GM12878 (cell line): ENCODE results near the gene KIF24. TPM values are rescaled to one million over a fixed set of nuclear protein-coding genes. Genes with fewer than 3 reads are reported as not detected.

ENCODE experiments used
- ATAC-seq: fragments of 200-7000 bp; cut with Tn5 transposase; 3 replicates; pipeline ENCODE4 v1.9.1; 2020; ENCODE audit warnings: mild to moderate bottlenecking, moderate library complexity
- BruUV-seq: library from RNA; stranded (reverse); fragments of 400-500 nt; replicated peaks from 2 replicates; lab custom pipeline; 2021; lab: Mats Ljungman, UMichigan
- CTCF ChIA-PET: fragments of 300-600 bp; sonication (Branson Sonifier 250); formaldehyde crosslinking; extraction: SDS; loops from one replicate; lab custom pipeline; 2021; ENCODE audit warnings: inconsistent platforms; lab: Yijun Ruan, JAX
- POLR2A ChIA-PET: fragments of 350-600 bp; formaldehyde crosslinking; extraction: SDS; loops from one replicate; lab custom pipeline; 2021; ENCODE audit warnings: inconsistent platforms; lab: Charles Lee
- RAD21 ChIA-PET: fragments of 300-600 bp; sonication (Branson Sonifier 250); formaldehyde crosslinking; loops from one replicate; lab custom pipeline; 2023; ENCODE audit warnings: antibody characterized with exemption; ENCODE audit not compliant: unreplicated experiment; lab: Charles Lee
- SMC1A ChIA-PET: fragments of 300-600 bp; sonication (Branson Sonifier 250); formaldehyde crosslinking; loops from one replicate; lab custom pipeline; 2023; ENCODE audit not compliant: unreplicated experiment, uncharacterized antibody; lab: Charles Lee
- DNase-seq: peaks from one replicate; pipeline ENCODE4 v3.0.0-alpha.2; 2011; ENCODE audit warnings: low read depth, low spot score
- FAIRE-seq: peaks from 3 replicates; lab custom pipeline; 2011; peaks lifted over from hg19 to GRCh38; lab: Jason Lieb, UNC
- H2AFZ ChIP-seq: 2 replicates; pipeline ENCODE4 v1.6.0; 2011; ENCODE audit warnings: low read depth, low read length, control low read depth; ENCODE audit not compliant: control insufficient read depth
- H3K27ac ChIP-seq: 2 replicates; pipeline ENCODE4 v1.5.1; 2011; ENCODE audit warnings: control low read depth; ENCODE audit not compliant: control insufficient read depth, insufficient read depth
- H3K27me3 ChIP-seq, 2 experiments: replicated peaks in 1 of 2; 2 replicates each; pipeline versions ENCODE4 v1.6.0 to v1.6.1; 2011; ENCODE audit warnings: low read length in 1 of 2; ENCODE audit not compliant: control insufficient read depth in 2 of 2, insufficient read depth in 2 of 2
- H3K36me3 ChIP-seq, 2 experiments: 2 replicates each; pipeline ENCODE4 v1.5.1; 2011; ENCODE audit warnings: low read length in 1 of 2; ENCODE audit not compliant: control insufficient read depth in 2 of 2, insufficient read depth in 2 of 2
- H3K4me1 ChIP-seq: 2 replicates; pipeline ENCODE4 v1.6.1; 2011; ENCODE audit warnings: mild to moderate bottlenecking, low read length, moderate library complexity, mixed read lengths; ENCODE audit not compliant: control insufficient read depth, insufficient read depth
- H3K4me2 ChIP-seq: 2 replicates; pipeline ENCODE4 v1.6.0; 2011; ENCODE audit warnings: control low read depth; ENCODE audit not compliant: control insufficient read depth, insufficient read depth
- H3K4me3 ChIP-seq: fragments of 200-600 bp; sonication (generic); 2 replicates; pipeline ENCODE4 v1.5.1; 2016
- H3K79me2 ChIP-seq: 2 replicates; pipeline ENCODE4 v1.6.0; 2011; ENCODE audit warnings: low read length; ENCODE audit not compliant: control insufficient read depth, insufficient read depth
- H3K9ac ChIP-seq: 2 replicates; pipeline ENCODE4 v1.8.0; 2011; ENCODE audit warnings: low read length, control low read depth, mixed read lengths; ENCODE audit not compliant: control insufficient read depth, insufficient read depth
- H3K9me3 ChIP-seq: replicated peaks from 3 replicates; pipeline ENCODE4 v1.5.1; 2011; ENCODE audit warnings: mild to moderate bottlenecking, low read length; ENCODE audit not compliant: control insufficient read depth, insufficient read depth
- H4K20me1 ChIP-seq: 2 replicates; pipeline ENCODE4 v1.6.0; 2011; ENCODE audit not compliant: control insufficient read depth, insufficient read depth
- ASH2L ChIP-seq: fragments of 300-600, 200-600 bp; sonication (generic); IDR thresholded peaks from 2 replicates; pipeline ENCODE4 v1.6.1; 2017; ENCODE audit warnings: low read depth, mild to moderate bottlenecking, borderline replicate concordance
- ATF3 ChIP-seq: IDR thresholded peaks from 2 replicates; pipeline ENCODE4 v1.6.1; 2011; ENCODE audit warnings: low read depth, mild to moderate bottlenecking, low read length, moderate library complexity, borderline replicate concordance; ENCODE audit errors: extremely low read depth
- BMI1 ChIP-seq: fragments of 450-650 bp; IDR thresholded peaks from 2 replicates; pipeline ENCODE4 v1.6.1; 2016; ENCODE audit warnings: mild to moderate bottlenecking, moderate library complexity, borderline replicate concordance
- CBFB ChIP-seq: IDR thresholded peaks from 2 replicates; pipeline ENCODE4 v1.6.1; 2016; ENCODE audit warnings: antibody characterized with exemption, low read depth
- CREM ChIP-seq: IDR thresholded peaks from 2 replicates; pipeline ENCODE4 v1.6.1; 2014; ENCODE audit warnings: antibody characterized with exemption, low read depth
- DPF2 ChIP-seq: fragments of 450-650 bp; IDR thresholded peaks from 2 replicates; pipeline ENCODE4 v1.6.1; 2017; ENCODE audit warnings: mild to moderate bottlenecking
- ELK1 ChIP-seq: IDR thresholded peaks from 2 replicates; pipeline ENCODE4 v1.6.1; 2012; ENCODE audit warnings: low read depth, low read length, improper control_type of control experiment
- ETV6 ChIP-seq, 2 experiments: fragments of 450-650 bp in 1 of 2; IDR thresholded peaks in 1 of 2; conservative IDR thresholded peaks in 1 of 2; 2 replicates each; pipeline ENCODE4 v1.6.1; 2014; ENCODE audit warnings: antibody characterized with exemption in 1 of 2, borderline replicate concordance in 1 of 2, low read depth in 1 of 2, mild to moderate bottlenecking in 1 of 2, moderate library complexity in 1 of 2
- EZH2 ChIP-seq: IDR thresholded peaks from 2 replicates; pipeline ENCODE4 v1.6.1; 2012; ENCODE audit warnings: low read depth, mild to moderate bottlenecking, control low read depth, inconsistent platforms, low read length, borderline replicate concordance; ENCODE audit not compliant: control insufficient read depth
- FOS ChIP-seq: IDR thresholded peaks from 3 replicates; pipeline ENCODE4 v1.6.1; 2011; ENCODE audit warnings: borderline replicate concordance; ENCODE audit not compliant: insufficient read length; ENCODE audit errors: extremely low read depth
- HDAC2 ChIP-seq: fragments of 200-600 bp; sonication (generic); IDR thresholded peaks from 2 replicates; pipeline ENCODE4 v1.6.1; 2017
- JUNB ChIP-seq: IDR thresholded peaks from 2 replicates; pipeline ENCODE4 v1.6.1; 2016; ENCODE audit warnings: antibody characterized with exemption, mild to moderate bottlenecking
- JUND ChIP-seq: IDR thresholded peaks from 2 replicates; pipeline ENCODE4 v1.6.1; 2012; ENCODE audit warnings: low read depth, mild to moderate bottlenecking, low read length, improper control_type of control experiment, moderate library complexity
- NBN ChIP-seq: fragments of 450-650 bp; IDR thresholded peaks from 2 replicates; pipeline ENCODE4 v1.6.1; 2016
- RAD51 ChIP-seq: fragments of 450-650 bp; IDR thresholded peaks from 2 replicates; pipeline ENCODE4 v1.6.1; 2016; ENCODE audit warnings: moderate library complexity, mild to moderate bottlenecking, inconsistent platforms
- STAT1 ChIP-seq: fragments of 450-650 bp; conservative IDR thresholded peaks from 2 replicates; pipeline ENCODE4 v1.6.1; 2014; ENCODE audit warnings: antibody characterized with exemption, mild to moderate bottlenecking
- TAF1 ChIP-seq: IDR thresholded peaks from 2 replicates; pipeline ENCODE4 v1.6.1; 2011; ENCODE audit warnings: mild to moderate bottlenecking, low read depth, low read length, borderline replicate concordance
- ZNF24 ChIP-seq: fragments of 450-650 bp; IDR thresholded peaks from 2 replicates; pipeline ENCODE4 v1.6.1; 2017; ENCODE audit warnings: antibody characterized with exemption, mild to moderate bottlenecking
- ZNF384 ChIP-seq: IDR thresholded peaks from 2 replicates; pipeline ENCODE4 v1.6.1; 2012; ENCODE audit warnings: low read depth, mild to moderate bottlenecking, low read length, improper control_type of control experiment, borderline replicate concordance
- WGBS: methylation state at CpG from one replicate; pipeline ENCODE4 v1.1.6; 2016; ENCODE audit warnings: low lambda C conversion rate; ENCODE audit not compliant: insufficient replicate concordance, insufficient coverage; ENCODE audit errors: missing lambda C conversion rate; 5-methylcytosine and 5-hydroxymethylcytosine counted together
- in situ Hi-C: fragments of 300-500 bp; cut with MboI; formaldehyde crosslinking; loops from 9 replicates; pipeline ENCODE4 v1.14.3; 2018; ENCODE audit warnings: mixed read lengths
- intact Hi-C: fragments of 100-400 bp; cut with micrococcal nuclease; formaldehyde crosslinking; loops from one replicate; pipeline ENCODE4 v1.14.2; 2022; ENCODE audit not compliant: unreplicated experiment
- polyA plus RNA-seq, 11 experiments: library from polyadenylated mRNA; depleted of rRNA in 4 of 11; unstranded in 6 of 11; stranded (reverse) in 5 of 11; fragments of >200 nt; fragmentation: Nextera tagmentation in 4 of 11; fragmentation: Illumina TruSeq in 1 of 11; extraction: Ambion mirVana in 4 of 11; extraction: Trizol in 1 of 11; gene quantifications; 1 replicate in 1 of 11; 2 replicates in 10 of 11; pipeline versions ENCODE4 v1.2.1 to v1.2.3, GENCODE V29; 2011 to 2016; ENCODE audit warnings: inconsistent platforms in 2 of 11, missing spikeins in 2 of 11, low read depth in 1 of 11
- total RNA-seq, 4 experiments: library from RNA; depleted of rRNA in 3 of 4; stranded (reverse); fragments of >200 nt in 3 of 4; fragmentation: Illumina TruSeq in 1 of 4; extraction: Trizol in 1 of 4; gene quantifications; 2 replicates each; pipeline versions ENCODE4 v1.2.1 to v1.2.3, GENCODE V29; 2013 to 2021

The KIF24 gene
- total and polyA plus RNA-seq, 10 of the 15 experiments (the other 5 are each of a cell fraction or from before 2014, with no cell fraction given) = 0.58 to 6.7 (median 5.3) TPM

GRCh38 chr9:34349324-34349723 lies 20.3 kb upstream of the KIF24 start:
- DNase-seq = no peak
- Histone ChIP-seq H3K27ac (no peak overlapping the region), H4K20me1 (no peaks in the 10 kb centered on the region), H3K79me2 (no peaks in the 10 kb centered on the region), H3K36me3 (no peaks in the 10 kb centered on the region), H3K4me1 (no peaks in the 10 kb centered on the region), H3K9me3 (no peaks in the 10 kb centered on the region), H2AFZ (no peak overlapping the region), H3K9ac (no peak overlapping the region), H3K4me3 (no peak overlapping the region), H3K4me2 (no peak overlapping the region), H3K27me3 (no peaks in the 10 kb centered on the region)
- ChIA-PET RAD21 (interaction anchor here (0.5 kb wide), 1 partner anchor 63 kb away, joined by 3 read pairs; no protein-coding TSS in a partner anchor), SMC1A (interaction anchor here (0.6 to 1.3 kb wide), 2 partner anchors 15 to 28 kb away, joined by 3 read pairs; partner anchors contain the start of gene MYORG), CTCF (no interaction called here), POLR2A (interaction anchor here (0.6 kb wide), 1 partner anchor 9 kb away, joined by 3 read pairs; no protein-coding TSS in a partner anchor)
- ATAC-seq = no peak
- in situ Hi-C loops (no loop called here), intact Hi-C loops (no loop called here)
- BruUV-seq = no TSS peak
- TF ChIP-seq JUND = no peak
- no peak for TF ChIP-seq STAT1
- no peak for TF ChIP-seq ATF3
- TF ChIP-seq RAD51 = no peak
- no peak for TF ChIP-seq CREM
- TF ChIP-seq ETV6 (conservative IDR thresholded peaks at IDR 0.05 in 1 of 2, IDR thresholded peaks at IDR 0.05 in 1 of 2; ENCODE audit: borderline replicate concordance in 1 of 2, low read depth in 1 of 2) = no peak
- TF ChIP-seq CBFB = no peak
- TF ChIP-seq ZNF24 = no peak
- TF ChIP-seq ASH2L = no peak
- TF ChIP-seq ELK1 = no peak
- TF ChIP-seq ZNF384 = no peak
- no peak for TF ChIP-seq DPF2
- no peak for TF ChIP-seq BMI1
- TF ChIP-seq FOS = no peak
- TF ChIP-seq EZH2 = no peak
- no peak for TF ChIP-seq JUNB
- no peak for TF ChIP-seq NBN
- TF ChIP-seq TAF1 = no peak
- no peak for TF ChIP-seq HDAC2
- FAIRE-seq = no peak
- 90% methylated on average over 3 of the region's 3 CpGs for WGBS
